ENCODE measurements around the gene TAF8. TPM values are rescaled to one million over a fixed set of nuclear protein-coding genes. Genes with fewer than 3 reads are reported as not detected.

TAF8 gene
- polyA plus RNA-seq, 3 donors = 13.1 to 24.7 (median 16.6) TPM

DNA sequence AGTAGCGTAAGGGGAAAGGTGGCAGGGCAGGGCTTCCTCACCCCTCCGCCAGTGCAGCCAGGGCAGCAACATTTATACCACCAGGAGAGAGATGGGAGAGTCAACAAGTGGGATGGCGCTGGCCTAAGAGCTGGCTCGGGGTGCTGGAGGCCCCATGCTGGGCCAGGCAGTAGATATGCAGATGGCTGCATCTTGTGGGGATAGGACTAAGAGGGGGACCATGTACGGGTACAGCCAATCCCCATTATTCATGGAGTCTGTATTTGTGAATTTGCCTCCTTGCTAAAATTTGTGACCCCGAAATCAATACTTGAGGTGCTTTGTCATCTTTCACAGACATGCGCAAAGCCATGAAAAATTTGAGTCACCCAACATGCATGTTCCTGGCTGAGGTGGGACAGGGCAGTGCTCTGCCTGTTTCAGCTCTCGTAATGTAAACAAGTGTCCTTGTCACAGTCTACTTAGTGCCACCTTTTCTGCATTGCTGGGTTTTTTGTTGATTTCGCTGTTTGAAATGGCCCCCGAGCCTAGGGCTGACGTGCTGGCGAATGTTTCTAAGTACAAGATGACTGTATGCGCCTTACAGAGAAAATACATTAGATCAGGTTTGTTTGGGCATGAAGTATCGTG lies 27.5 kb upstream of the TAF8 start:
- DNase-seq = no peak
- peak overlapping the region; percentile 7 for H3K4me2 ChIP-seq (replicated peaks; ENCODE audit: extremely low read depth, low read length, poor library complexity, severe bottlenecking)
- no peak overlapping the region for H3K9ac ChIP-seq (ENCODE audit: insufficient read depth, low read length, poor library complexity, severe bottlenecking)
- H3K4me1 Mint-ChIP-seq = peaks cover 55% of the 10 kb centered on the region
- 100% methylated on average over 4 of the region's 14 CpGs for WGBS (ENCODE audit: insufficient coverage)
- peaks cover 0 to 3% of the 10 kb centered on the region in 2 donors for H3K36me3 Mint-ChIP-seq
- intact Hi-C loops (cut with micrococcal nuclease) = no loop called here
- TF ChIP-seq, protein P1, sequence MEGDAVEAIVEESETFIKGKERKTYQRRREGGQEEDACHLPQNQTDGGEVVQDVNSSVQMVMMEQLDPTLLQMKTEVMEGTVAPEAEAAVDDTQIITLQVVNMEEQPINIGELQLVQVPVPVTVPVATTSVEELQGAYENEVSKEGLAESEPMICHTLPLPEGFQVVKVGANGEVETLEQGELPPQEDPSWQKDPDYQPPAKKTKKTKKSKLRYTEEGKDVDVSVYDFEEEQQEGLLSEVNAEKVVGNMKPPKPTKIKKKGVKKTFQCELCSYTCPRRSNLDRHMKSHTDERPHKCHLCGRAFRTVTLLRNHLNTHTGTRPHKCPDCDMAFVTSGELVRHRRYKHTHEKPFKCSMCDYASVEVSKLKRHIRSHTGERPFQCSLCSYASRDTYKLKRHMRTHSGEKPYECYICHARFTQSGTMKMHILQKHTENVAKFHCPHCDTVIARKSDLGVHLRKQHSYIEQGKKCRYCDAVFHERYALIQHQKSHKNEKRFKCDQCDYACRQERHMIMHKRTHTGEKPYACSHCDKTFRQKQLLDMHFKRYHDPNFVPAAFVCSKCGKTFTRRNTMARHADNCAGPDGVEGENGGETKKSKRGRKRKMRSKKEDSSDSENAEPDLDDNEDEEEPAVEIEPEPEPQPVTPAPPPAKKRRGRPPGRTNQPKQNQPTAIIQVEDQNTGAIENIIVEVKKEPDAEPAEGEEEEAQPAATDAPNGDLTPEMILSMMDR (IDR thresholded peaks at IDR 0.05) = no peak
- peaks cover 0 to 4% (median 0%) of the 10 kb centered on the region in 7 donors for H3K9me3 Mint-ChIP-seq
- H3K4me1 ChIP-seq (ENCODE audit: control insufficient read depth in 1 of 2, insufficient read depth in 2 of 2, low read length in 2 of 2) = peaks cover 46 to 53% of the 10 kb centered on the region in 2 donors
- H3K27me3 Mint-ChIP-seq (ENCODE audit: low read depth in 3 of 3) = peaks cover 0 to 3% (median 0%) of the 10 kb centered on the region in 3 donors
- no peak overlapping the region for H3K4me3 Mint-ChIP-seq
- H3K27me3 ChIP-seq (ENCODE audit: control insufficient read depth in 2 of 2, insufficient read depth in 2 of 2, low read length in 2 of 2) = no peaks in the 10 kb centered on the region
- H3K4me3 ChIP-seq (replicated peaks in 1 of 3; ENCODE audit: low read depth in 2 of 3, low read length in 3 of 3) = no peak overlapping the region
- H2AFZ ChIP-seq (ENCODE audit: insufficient read depth, low read depth, low read length, poor library complexity, severe bottlenecking) = peak overlapping the region; percentile 54
- peak overlapping the region in 1 of 2 donors; percentile 17 for H3K27ac ChIP-seq (ENCODE audit: low read depth in 1 of 2, low read length in 2 of 2)
- no peaks in the 10 kb centered on the region for H3K36me3 ChIP-seq (replicated peaks in 1 of 2; ENCODE audit: control insufficient read depth in 1 of 2, insufficient read depth in 2 of 2, low read length in 2 of 2)
- peaks cover 13% of the 10 kb centered on the region for H4K20me1 ChIP-seq (ENCODE audit: insufficient read depth, low read length)
- H3K27ac Mint-ChIP-seq = peak overlapping the region in 3 of 7 donors; percentile 17 to 82 (median 56)
- no peaks in the 10 kb centered on the region for H3K9me3 ChIP-seq (replicated peaks in 1 of 2; ENCODE audit: control insufficient read depth in 1 of 2, insufficient read depth in 1 of 2, low read length in 2 of 2)
- no peaks in the 10 kb centered on the region for H3K79me2 ChIP-seq (ENCODE audit: insufficient read depth, low read length)

DNA sequence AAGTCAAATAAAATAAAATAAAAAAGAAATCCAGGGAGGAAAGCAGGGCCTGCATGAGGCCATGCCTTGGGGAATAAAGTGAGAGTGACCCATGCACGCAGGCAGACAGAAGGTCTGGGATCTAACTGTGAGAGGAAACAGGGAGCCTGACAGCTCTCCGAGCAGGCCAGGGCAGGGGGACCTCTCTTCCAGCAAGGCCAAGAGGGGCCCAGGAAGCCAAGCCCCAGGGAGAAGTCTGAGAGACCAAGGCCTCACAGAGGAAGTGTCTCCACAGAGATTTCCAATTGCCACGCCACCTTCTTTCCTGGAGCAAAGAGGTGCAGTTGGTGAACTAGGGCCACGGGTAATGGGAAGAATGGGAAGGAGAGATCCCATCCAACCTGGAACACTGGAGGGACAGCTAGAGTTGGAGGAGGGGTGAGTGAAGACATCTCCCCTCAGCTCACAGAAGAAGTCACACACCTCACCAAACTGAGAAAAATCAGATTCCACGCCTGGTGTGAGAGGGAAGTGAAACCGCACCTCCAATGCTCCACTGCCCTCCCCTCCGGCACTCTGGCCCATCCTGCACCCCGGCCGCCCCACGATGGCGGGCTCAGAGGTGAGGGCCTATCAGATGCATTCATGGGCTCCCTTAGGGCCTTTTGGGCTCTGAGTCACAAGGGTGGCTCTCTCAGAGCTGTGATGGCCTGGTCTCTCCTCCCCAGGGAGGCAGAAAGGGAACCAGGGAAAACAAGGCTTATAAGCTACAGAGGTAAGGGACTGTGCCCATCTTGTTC lies 25.1 kb upstream of the TAF8 start:
- peak overlapping the region in 1 of 3 experiments; percentile 7 for H3K4me3 ChIP-seq (replicated peaks in 1 of 3; ENCODE audit: low read depth in 2 of 3, low read length in 3 of 3)
- Mint-ChIP-seq H3K27ac (peak overlapping the region; percentile 93 to 98 (median 95)), H3K9me3 (peaks cover 0 to 4% (median 0%) of the 10 kb centered on the region in 7 donors), H3K27me3 (ENCODE audit: low read depth in 3 of 3) (peaks cover 0 to 3% (median 0%) of the 10 kb centered on the region in 3 donors), H3K4me3 (peak overlapping the region; percentile 59 to 62), H3K4me1 (peaks cover 77% of the 10 kb centered on the region), H3K36me3 (peaks cover 0 to 6% of the 10 kb centered on the region in 2 donors)
- no peak overlapping the region for H3K9ac ChIP-seq (ENCODE audit: insufficient read depth, low read length, poor library complexity, severe bottlenecking)
- H3K27ac ChIP-seq (ENCODE audit: low read depth in 1 of 2, low read length in 2 of 2) = peak overlapping the region; percentile 81 to 86
- DNase-seq = peak; percentile 48 to 76 (median 57)
- H3K9me3 ChIP-seq (replicated peaks in 1 of 2; ENCODE audit: control insufficient read depth in 1 of 2, insufficient read depth in 1 of 2, low read length in 2 of 2) = no peaks in the 10 kb centered on the region
- H3K36me3 ChIP-seq (replicated peaks in 1 of 2; ENCODE audit: control insufficient read depth in 1 of 2, insufficient read depth in 2 of 2, low read length in 2 of 2) = no peaks in the 10 kb centered on the region
- H3K4me2 ChIP-seq (replicated peaks; ENCODE audit: extremely low read depth, low read length, poor library complexity, severe bottlenecking) = peak overlapping the region; percentile 32
- H3K79me2 ChIP-seq (ENCODE audit: insufficient read depth, low read length) = peaks cover 4% of the 10 kb centered on the region
- TF ChIP-seq, protein P1 (IDR thresholded peaks at IDR 0.05) = no peak
- 17% methylated on average over 7 of the region's 11 CpGs for WGBS (ENCODE audit: insufficient coverage)
- no peaks in the 10 kb centered on the region for H3K27me3 ChIP-seq (ENCODE audit: control insufficient read depth in 2 of 2, insufficient read depth in 2 of 2, low read length in 2 of 2)
- peaks cover 69 to 77% of the 10 kb centered on the region in 2 donors for H3K4me1 ChIP-seq (ENCODE audit: control insufficient read depth in 1 of 2, insufficient read depth in 2 of 2, low read length in 2 of 2)
- peak overlapping the region; percentile 47 for H2AFZ ChIP-seq (ENCODE audit: insufficient read depth, low read depth, low read length, poor library complexity, severe bottlenecking)
- intact Hi-C loops (cut with micrococcal nuclease) = loop anchor here (5.0 kb wide), 2 partner anchors 58 to 88 kb away; no protein-coding TSS in a partner anchor
- H4K20me1 ChIP-seq (ENCODE audit: insufficient read depth, low read length) = peaks cover 13% of the 10 kb centered on the region

All from CD14-positive monocyte (primary cell).